SK-N-SH (cell line): ENCODE results near the gene DHRS4. TPM values are rescaled to one million over a fixed set of nuclear protein-coding genes. Genes with fewer than 3 reads are reported as not detected.

Experiments used
- CTCF ChIA-PET: fragments of 300-600, 350-600 bp; formaldehyde crosslinking; extraction: SDS; loops from one replicate; lab custom pipeline; 2021; lab: Yijun Ruan, JAX
- POLR2A ChIA-PET: fragments of 350-600 bp; sonication (Branson Sonifier 250); formaldehyde crosslinking; extraction: SDS; loops from one replicate; lab custom pipeline; 2020; ENCODE audit warnings: antibody characterized with exemption, inconsistent platforms; lab: Yijun Ruan, JAX
- DNase-seq: peaks from one replicate; pipeline ENCODE4 v3.0.0; 2012
- H2AFZ ChIP-seq: fragments of 200-600 bp; sonication (generic); 2 replicates; pipeline ENCODE4 v1.8.1; 2016; ENCODE audit warnings: antibody characterized with exemption, mild to moderate bottlenecking, low read depth
- H3F3A ChIP-seq: fragments of 200-600 bp; sonication (generic); replicated peaks from 2 replicates; pipeline ENCODE3; 2016; ENCODE audit warnings: antibody characterized with exemption, mild to moderate bottlenecking; ENCODE audit not compliant: insufficient read depth
- H3K27ac ChIP-seq, 2 experiments: fragments of 200-500 bp in 1 of 2; fragments of 200-600 bp in 1 of 2; sonication (Bioruptor generic) in 1 of 2; sonication (generic), shearing (Covaris generic) in 1 of 2; 2 replicates each; pipeline versions ENCODE4 v1.5.1 to v1.6.1; 2014 to 2016; ENCODE audit warnings: low read depth in 2 of 2, inconsistent platforms in 1 of 2, low read length in 1 of 2, mild to moderate bottlenecking in 1 of 2, mixed read lengths in 1 of 2
- H3K27me3 ChIP-seq: fragments of 200-600 bp; sonication (generic), shearing (Covaris generic); 2 replicates; pipeline ENCODE4 v1.6.1; 2016; ENCODE audit warnings: mixed run types; ENCODE audit not compliant: insufficient read depth
- H3K36me3 ChIP-seq, 2 experiments: fragments of 200-500 bp in 1 of 2; fragments of 200-600 bp in 1 of 2; sonication (Bioruptor generic) in 1 of 2; sonication (generic) in 1 of 2; replicated peaks in 1 of 2; 2 replicates each; pipeline versions ENCODE3 to v1.5.1; 2014 to 2016; ENCODE audit warnings: low read length in 1 of 2, mild to moderate bottlenecking in 1 of 2; ENCODE audit not compliant: insufficient read depth in 2 of 2, control insufficient read depth in 1 of 2
- H3K4me1 ChIP-seq, 2 experiments: fragments of 200-500 bp in 1 of 2; fragments of 200-600 bp in 1 of 2; sonication (Bioruptor generic) in 1 of 2; sonication (generic), shearing (Covaris generic) in 1 of 2; 2 replicates each; pipeline versions ENCODE4 v1.5.1 to v1.6.1; 2014 to 2016; ENCODE audit warnings: low read depth in 1 of 2, low read length in 1 of 2, mixed run types in 1 of 2; ENCODE audit not compliant: insufficient read depth in 2 of 2, control insufficient read depth in 1 of 2
- H3K4me2 ChIP-seq: fragments of 200-600 bp; sonication (generic), shearing (Covaris generic); 2 replicates; pipeline ENCODE4 v1.6.1; 2017; ENCODE audit warnings: mixed run types
- H3K4me3 ChIP-seq, 2 experiments: fragments of 200-500 bp in 1 of 2; fragments of 200-600 bp in 1 of 2; sonication (Bioruptor generic) in 1 of 2; sonication (generic), shearing (Covaris generic) in 1 of 2; 2 replicates each; pipeline versions ENCODE4 v1.5.1 to v1.8.1; 2014 to 2016; ENCODE audit warnings: low read depth in 2 of 2, inconsistent platforms in 1 of 2, low read length in 1 of 2, mild to moderate bottlenecking in 1 of 2, mixed read lengths in 1 of 2, moderate library complexity in 1 of 2
- H3K79me2 ChIP-seq: fragments of 200-600 bp; sonication (generic); 2 replicates; pipeline ENCODE4 v1.8.1; 2017; ENCODE audit warnings: mild to moderate bottlenecking; ENCODE audit not compliant: insufficient read depth
- H3K9ac ChIP-seq: fragments of 200-600 bp; sonication (generic); 2 replicates; pipeline ENCODE4 v1.6.1; 2017; ENCODE audit warnings: mixed run types
- H3K9me2 ChIP-seq: fragments of 200-600 bp; sonication (generic); 2 replicates; pipeline ENCODE4 v1.6.1; 2017; ENCODE audit warnings: mixed run types
- H3K9me3 ChIP-seq: fragments of 200-600 bp; sonication (generic); 2 replicates; pipeline ENCODE4 v1.6.1; 2017; ENCODE audit warnings: mixed run types, mild to moderate bottlenecking, moderate library complexity
- H4K20me1 ChIP-seq: fragments of 200-600 bp; sonication (generic); 2 replicates; pipeline ENCODE4 v1.6.1; 2017; ENCODE audit warnings: mild to moderate bottlenecking, mixed run types; ENCODE audit not compliant: insufficient read depth
- FOXM1 ChIP-seq: IDR thresholded peaks from 2 replicates; pipeline ENCODE4 v1.4.0; 2012; ENCODE audit warnings: low read depth, mild to moderate bottlenecking
- MXI1 ChIP-seq: IDR thresholded peaks from 2 replicates; pipeline ENCODE4 v1.6.1; 2012; ENCODE audit warnings: mild to moderate bottlenecking, low read depth, low read length, improper control_type of control experiment
- RAD21 ChIP-seq: IDR thresholded peaks from 2 replicates; pipeline ENCODE4 v1.6.1; 2012; ENCODE audit warnings: mild to moderate bottlenecking, low read length
- RCOR1 ChIP-seq: fragments of 150-350 bp; IDR thresholded peaks from 2 replicates; pipeline ENCODE4 v1.6.1; 2017; ENCODE audit warnings: antibody characterized with exemption, low read length
- TAF1 ChIP-seq: IDR thresholded peaks from 2 replicates; pipeline ENCODE4 v1.6.1; 2012; ENCODE audit warnings: low read depth, mild to moderate bottlenecking, low read length, moderate library complexity, borderline replicate concordance
- TCF12 ChIP-seq: IDR thresholded peaks from 2 replicates; pipeline ENCODE4 v1.4.0; 2012
- YY1 ChIP-seq: IDR thresholded peaks from 2 replicates; pipeline ENCODE4 v1.4.0; 2012; ENCODE audit warnings: low read depth, mild to moderate bottlenecking
- WGBS: methylation state at CpG from one replicate; pipeline ENCODE4 v1.1.6; 2017; ENCODE audit warnings: low lambda C conversion rate; 5-methylcytosine and 5-hydroxymethylcytosine counted together
- polyA plus RNA-seq, 3 experiments: library from polyadenylated mRNA; depleted of rRNA; stranded (reverse); fragments of >200 nt; gene quantifications; 2 replicates each; pipeline ENCODE4 v1.2.3, GENCODE V29; 2012
- TF ChIP-seq, protein P1 (sequence below): IDR thresholded peaks from 2 replicates; pipeline ENCODE4 v1.4.0; 2012; ENCODE audit warnings: low read depth, borderline replicate concordance
- TF ChIP-seq, protein P2 (sequence below): IDR thresholded peaks from 2 replicates; pipeline ENCODE4; 2012

DHRS4 gene
- polyA plus RNA-seq, 1 of the 3 experiments (the other 2 are of a cell fraction): 50.5 TPM

DNA sequence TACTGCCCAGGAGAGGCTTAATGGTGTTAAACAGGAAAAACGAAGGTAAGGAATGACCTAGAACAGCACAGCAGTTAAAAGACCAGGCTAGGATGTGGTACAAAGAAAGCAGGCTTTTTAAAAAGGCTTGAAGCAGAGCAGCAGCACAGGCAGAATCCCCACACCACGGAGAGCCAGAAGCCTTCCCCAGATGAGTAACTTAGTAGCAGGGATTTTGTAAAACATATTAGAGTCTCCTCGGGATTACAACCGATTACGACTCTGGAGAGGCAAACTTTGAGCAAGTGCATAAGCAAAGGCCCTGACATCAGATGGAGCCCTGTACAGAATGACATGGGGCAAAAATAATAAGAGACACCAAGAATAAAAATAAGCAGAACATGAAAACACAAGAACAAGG lies 37.1 kb upstream of the DHRS4 start:
- H3K9me3 ChIP-seq: no peaks in the 10 kb centered on the region
- H3K9ac ChIP-seq: no peak overlapping the region
- TF ChIP-seq FOXM1: no peak
- TF ChIP-seq YY1: no peak
- TF ChIP-seq, all 33 proteins: peak for 0
- H3K36me3 ChIP-seq: no peaks in the 10 kb centered on the region
- no peaks in the 10 kb centered on the region for H3K79me2 ChIP-seq
- CTCF ChIA-PET: interaction anchor here (1.0 to 3.0 kb wide), 3 partner anchors 9 to 284 kb away, joined by 3 to 13 read pairs (median 3); no protein-coding TSS in a partner anchor
- no peak overlapping the region for H3K27ac ChIP-seq
- no peaks in the 10 kb centered on the region for H3F3A ChIP-seq
- no peaks in the 10 kb centered on the region for H4K20me1 ChIP-seq
- DNase-seq: no peak
- H3K4me3 ChIP-seq: no peak overlapping the region
- no peaks in the 10 kb centered on the region for H3K4me1 ChIP-seq
- H2AFZ ChIP-seq: no peak overlapping the region
- WGBS: 48% methylated on average over 5 of the region's 5 CpGs
- H3K27me3 ChIP-seq: no peaks in the 10 kb centered on the region
- H3K4me2 ChIP-seq: no peak overlapping the region
- H3K9me2 ChIP-seq: no peaks in the 10 kb centered on the region
- POLR2A ChIA-PET: no interaction called here

DNA sequence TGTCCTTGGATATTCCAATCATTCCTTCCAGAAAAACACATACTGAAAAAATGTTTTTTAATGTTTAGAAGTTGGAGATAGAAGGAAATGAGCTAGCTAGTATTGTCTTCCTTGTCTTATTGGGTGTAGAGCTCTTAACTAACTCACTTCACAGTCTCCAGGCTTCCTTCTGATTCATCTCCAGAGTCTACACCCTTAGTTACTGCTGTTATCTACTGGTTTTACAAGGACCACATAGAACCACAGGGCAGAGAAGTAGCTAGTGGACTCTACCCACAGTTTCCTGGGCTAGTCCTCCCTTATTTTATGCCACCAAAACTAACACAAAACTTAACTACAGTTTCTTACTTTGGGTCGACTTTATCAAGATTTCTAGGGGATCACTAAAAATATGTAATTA lies 31.0 kb upstream of the DHRS4 start:
- H4K20me1 ChIP-seq: no peaks in the 10 kb centered on the region
- H3K4me2 ChIP-seq: no peak overlapping the region
- CTCF ChIA-PET: interaction anchor here (1.1 to 6.4 kb wide), 4 partner anchors 10 to 333 kb away, joined by 4 to 37 read pairs (median 6); no protein-coding TSS in a partner anchor
- 20% methylated on average over 1 of the region's 1 CpG for WGBS
- H3K4me1 ChIP-seq: no peaks in the 10 kb centered on the region
- H2AFZ ChIP-seq: no peak overlapping the region
- POLR2A ChIA-PET: no interaction called here
- no peak overlapping the region for H3K9ac ChIP-seq
- H3F3A ChIP-seq: no peaks in the 10 kb centered on the region
- 0 out of 2 replicates have a peak, but pooled peaks cover 4% of the 10 kb centered on the region for H3K27me3 ChIP-seq
- TF ChIP-seq MXI1: no peak
- no peaks in the 10 kb centered on the region for H3K36me3 ChIP-seq
- H3K27ac ChIP-seq: no peak overlapping the region
- H3K9me2 ChIP-seq: no peaks in the 10 kb centered on the region
- no peaks in the 10 kb centered on the region for H3K9me3 ChIP-seq
- no peak for DNase-seq
- H3K4me3 ChIP-seq: no peak overlapping the region
- no peaks in the 10 kb centered on the region for H3K79me2 ChIP-seq

DNA sequence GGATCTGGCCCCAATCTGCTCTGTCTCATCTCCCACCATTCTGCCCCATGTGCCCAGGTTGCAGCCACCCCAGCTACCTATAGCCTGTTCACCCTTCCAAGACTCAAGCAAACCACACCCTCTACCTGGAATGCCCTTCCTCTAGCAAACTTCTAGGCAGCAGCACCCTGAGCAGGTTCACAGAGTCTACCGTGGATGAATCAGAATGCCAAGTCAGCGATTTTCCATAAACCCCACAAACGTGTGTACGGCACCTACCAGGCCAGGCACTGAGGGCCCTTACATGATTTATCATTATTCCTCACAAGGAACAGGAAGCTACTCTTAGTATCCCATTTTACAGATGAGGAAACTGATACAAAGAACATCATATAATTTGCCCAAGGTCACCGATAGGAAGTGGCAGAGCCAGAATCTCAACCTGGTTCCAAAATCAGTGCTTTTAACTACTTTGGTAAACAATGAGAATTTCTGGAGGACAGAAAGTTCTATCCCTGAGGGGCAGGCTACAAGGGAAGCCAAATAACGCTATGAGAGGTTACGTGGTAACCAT lies 28.0 kb upstream of the DHRS4 start:
- Histone ChIP-seq H3K4me1 (no peaks in the 10 kb centered on the region; a peak in 1 of 4 replicates), H3K4me3 (no peak overlapping the region), H3K4me2 (no peak overlapping the region), H2AFZ (no peak overlapping the region), H3F3A (no peaks in the 10 kb centered on the region), H3K27me3 (0 out of 2 replicates have a peak, but pooled peaks cover 4% of the 10 kb centered on the region), H3K9ac (no peak overlapping the region), H3K36me3 (no peaks in the 10 kb centered on the region), H3K9me2 (no peaks in the 10 kb centered on the region), H3K79me2 (no peaks in the 10 kb centered on the region), H3K9me3 (no peaks in the 10 kb centered on the region), H4K20me1 (no peaks in the 10 kb centered on the region), H3K27ac (no peak overlapping the region)
- 76% methylated on average over 7 of the region's 7 CpGs for WGBS
- TF ChIP-seq, protein P1, sequence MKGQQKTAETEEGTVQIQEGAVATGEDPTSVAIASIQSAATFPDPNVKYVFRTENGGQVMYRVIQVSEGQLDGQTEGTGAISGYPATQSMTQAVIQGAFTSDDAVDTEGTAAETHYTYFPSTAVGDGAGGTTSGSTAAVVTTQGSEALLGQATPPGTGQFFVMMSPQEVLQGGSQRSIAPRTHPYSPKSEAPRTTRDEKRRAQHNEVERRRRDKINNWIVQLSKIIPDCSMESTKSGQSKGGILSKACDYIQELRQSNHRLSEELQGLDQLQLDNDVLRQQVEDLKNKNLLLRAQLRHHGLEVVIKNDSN: no peak
- TF ChIP-seq RCOR1: no peak
- TF ChIP-seq TAF1: no peak
- no peak for TF ChIP-seq RAD21
- TF ChIP-seq TCF12: no peak
- TF ChIP-seq, protein P2, sequence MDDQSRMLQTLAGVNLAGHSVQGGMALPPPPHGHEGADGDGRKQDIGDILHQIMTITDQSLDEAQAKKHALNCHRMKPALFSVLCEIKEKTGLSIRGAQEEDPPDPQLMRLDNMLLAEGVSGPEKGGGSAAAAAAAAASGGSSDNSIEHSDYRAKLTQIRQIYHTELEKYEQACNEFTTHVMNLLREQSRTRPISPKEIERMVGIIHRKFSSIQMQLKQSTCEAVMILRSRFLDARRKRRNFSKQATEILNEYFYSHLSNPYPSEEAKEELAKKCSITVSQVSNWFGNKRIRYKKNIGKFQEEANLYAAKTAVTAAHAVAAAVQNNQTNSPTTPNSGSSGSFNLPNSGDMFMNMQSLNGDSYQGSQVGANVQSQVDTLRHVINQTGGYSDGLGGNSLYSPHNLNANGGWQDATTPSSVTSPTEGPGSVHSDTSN: no peak
- CTCF ChIA-PET: interaction anchor here (1.1 to 6.4 kb wide), 4 partner anchors 15 to 337 kb away, joined by 4 to 37 read pairs (median 10); no protein-coding TSS in a partner anchor
- POLR2A ChIA-PET: no interaction called here
- DNase-seq: no peak
